ENCODE data around the gene TTC9B. TPM values are rescaled to one million over a fixed set of nuclear protein-coding genes. Genes with fewer than 3 reads are reported as not detected.

Gene TTC9B
- total and polyA plus RNA-seq, 2 donors (not counting 1 experiment from before 2014, with no cell fraction given), result not detected

DNA sequence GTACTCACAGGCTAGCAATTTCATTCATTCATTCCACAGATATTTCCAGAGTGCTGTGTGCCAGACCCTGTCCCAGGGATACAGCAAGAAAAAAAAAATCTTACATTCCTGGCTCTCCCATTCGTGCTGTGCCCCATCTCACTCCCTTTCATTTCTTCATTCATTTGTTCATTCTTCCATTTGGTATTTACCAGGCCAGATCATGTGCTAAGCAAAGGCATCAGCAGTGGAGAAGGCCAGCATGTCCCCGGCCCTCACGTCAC is 24.7 kb downstream of the TTC9B start:
- H3K9ac ChIP-seq (ENCODE audit: low read length), result no peak overlapping the region
- no peak overlapping the region for H3K4me2 ChIP-seq (replicated peaks; ENCODE audit: low read depth, low read length, poor library complexity, severe bottlenecking)
- CTCF ChIA-PET, result no interaction called here
- peak overlapping the region; percentile 34 for H3K27ac Mint-ChIP-seq
- peaks cover 8% of the 10 kb centered on the region for H3K79me2 ChIP-seq (ENCODE audit: control insufficient read depth, insufficient read depth, low read length)
- POLR2A ChIA-PET, result interaction anchor here (0.7 kb wide), 1 partner anchor 1639 kb away, joined by 3 read pairs; no protein-coding TSS in a partner anchor
- DNase-seq (no peak), ATAC-seq (ENCODE audit: low read depth) (no peak)
- no peaks in the 10 kb centered on the region for H3K9me3 Mint-ChIP-seq (ENCODE audit: insufficient read depth)
- H2AFZ ChIP-seq (ENCODE audit: insufficient read depth, low read depth, low read length, poor library complexity, severe bottlenecking), result no peak overlapping the region
- peaks cover 0 to 3% of the 10 kb centered on the region in 2 experiments for H3K36me3 ChIP-seq (replicated peaks in 1 of 2; ENCODE audit: control extremely low read depth in 1 of 2, control insufficient read depth in 1 of 2, extremely low read depth in 1 of 2, insufficient read depth in 2 of 2, low read length in 1 of 2)
- H4K20me1 ChIP-seq (ENCODE audit: control insufficient read depth, insufficient read depth, low read length, poor library complexity, severe bottlenecking), result no peaks in the 10 kb centered on the region
- no peaks in the 10 kb centered on the region for H3K27me3 ChIP-seq (replicated peaks in 1 of 4; ENCODE audit: control extremely low read depth in 1 of 4, control insufficient read depth in 3 of 4, insufficient read depth in 4 of 4, low read length in 3 of 4)
- H3K9me3 ChIP-seq (ENCODE audit: control extremely low read depth in 1 of 3, control insufficient read depth in 2 of 3, insufficient read depth in 1 of 3, low read length in 2 of 3), result no peaks in the 10 kb centered on the region
- H3K4me3 Mint-ChIP-seq, result peak overlapping the region; percentile 38
- no peaks in the 10 kb centered on the region for H3K27me3 Mint-ChIP-seq
- H3K27ac ChIP-seq (ENCODE audit: low read length in 2 of 2), result no peak overlapping the region
- WGBS (ENCODE audit: insufficient coverage), result 97% methylated on average over 3 of the region's 3 CpGs
- TF ChIP-seq, protein P1, sequence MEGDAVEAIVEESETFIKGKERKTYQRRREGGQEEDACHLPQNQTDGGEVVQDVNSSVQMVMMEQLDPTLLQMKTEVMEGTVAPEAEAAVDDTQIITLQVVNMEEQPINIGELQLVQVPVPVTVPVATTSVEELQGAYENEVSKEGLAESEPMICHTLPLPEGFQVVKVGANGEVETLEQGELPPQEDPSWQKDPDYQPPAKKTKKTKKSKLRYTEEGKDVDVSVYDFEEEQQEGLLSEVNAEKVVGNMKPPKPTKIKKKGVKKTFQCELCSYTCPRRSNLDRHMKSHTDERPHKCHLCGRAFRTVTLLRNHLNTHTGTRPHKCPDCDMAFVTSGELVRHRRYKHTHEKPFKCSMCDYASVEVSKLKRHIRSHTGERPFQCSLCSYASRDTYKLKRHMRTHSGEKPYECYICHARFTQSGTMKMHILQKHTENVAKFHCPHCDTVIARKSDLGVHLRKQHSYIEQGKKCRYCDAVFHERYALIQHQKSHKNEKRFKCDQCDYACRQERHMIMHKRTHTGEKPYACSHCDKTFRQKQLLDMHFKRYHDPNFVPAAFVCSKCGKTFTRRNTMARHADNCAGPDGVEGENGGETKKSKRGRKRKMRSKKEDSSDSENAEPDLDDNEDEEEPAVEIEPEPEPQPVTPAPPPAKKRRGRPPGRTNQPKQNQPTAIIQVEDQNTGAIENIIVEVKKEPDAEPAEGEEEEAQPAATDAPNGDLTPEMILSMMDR (IDR thresholded peaks at IDR 0.05), result no peak
- no peak for TF ChIP-seq EZH2 (IDR thresholded peaks at IDR 0.05; ENCODE audit: borderline replicate concordance, insufficient read depth, low read depth, low read length, poor library complexity, severe bottlenecking)
- H3K4me1 ChIP-seq (ENCODE audit: control insufficient read depth in 2 of 2, insufficient read depth in 2 of 2, low read length in 2 of 2), result peaks cover 10 to 25% of the 10 kb centered on the region in 2 donors
- H3K4me1 Mint-ChIP-seq, result peaks cover 31% of the 10 kb centered on the region
- no peak overlapping the region for H3K4me3 ChIP-seq (ENCODE audit: control extremely low read depth in 1 of 5, extremely low read depth in 1 of 5, insufficient read depth in 1 of 5, low read depth in 2 of 5, low read length in 4 of 5)
- intact Hi-C loops (cut with micrococcal nuclease), result no loop called here

DNA sequence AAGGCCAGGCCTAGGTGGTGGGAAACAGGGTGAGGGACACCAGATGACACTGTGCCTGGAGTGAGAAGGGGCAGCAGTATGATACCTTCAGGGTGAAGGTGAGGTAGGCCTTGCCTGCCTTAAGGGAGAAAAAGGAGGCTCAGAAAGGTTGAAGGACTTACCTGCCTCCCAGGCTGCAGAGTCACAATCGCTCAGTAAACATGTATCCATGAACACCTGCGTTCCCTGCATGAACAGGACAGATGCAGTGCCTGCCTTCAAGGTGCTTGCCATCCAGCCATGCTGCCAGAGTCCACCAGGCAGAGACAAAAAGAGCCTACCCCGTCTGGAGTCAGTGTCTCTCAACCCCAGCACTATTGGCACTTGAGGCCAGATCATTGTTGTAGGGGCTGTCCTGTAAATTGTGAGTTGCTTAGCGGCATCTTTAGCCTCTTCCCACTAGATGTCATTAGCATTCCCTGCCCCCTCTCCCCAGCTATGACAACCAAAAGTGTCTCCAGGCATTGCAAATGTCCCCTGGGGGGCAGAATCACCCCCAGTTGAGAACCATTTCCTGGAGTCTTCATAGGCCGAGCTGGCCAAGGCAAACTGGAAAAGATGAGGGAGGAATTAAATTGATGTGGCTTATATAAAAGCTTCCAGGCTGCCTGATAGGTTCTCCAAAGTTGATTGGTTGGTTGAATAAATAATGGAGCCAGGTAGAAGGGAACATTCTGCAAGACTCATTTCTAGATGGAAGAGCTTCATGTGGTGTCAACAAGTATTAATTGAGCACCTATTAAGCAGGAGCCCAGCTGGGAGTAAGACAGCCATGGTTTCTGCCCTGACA is 25.2 kb downstream of the TTC9B start:
- Histone ChIP-seq H2AFZ (ENCODE audit: insufficient read depth, low read depth, low read length, poor library complexity, severe bottlenecking) (no peak overlapping the region), H4K20me1 (ENCODE audit: control insufficient read depth, insufficient read depth, low read length, poor library complexity, severe bottlenecking) (no peaks in the 10 kb centered on the region), H3K4me2 (replicated peaks; ENCODE audit: low read depth, low read length, poor library complexity, severe bottlenecking) (peak overlapping the region; percentile 99), H3K27me3 (replicated peaks in 1 of 4; ENCODE audit: control extremely low read depth in 1 of 4, control insufficient read depth in 3 of 4, insufficient read depth in 4 of 4, low read length in 3 of 4) (no peaks in the 10 kb centered on the region), H3K4me3 (ENCODE audit: control extremely low read depth in 1 of 5, extremely low read depth in 1 of 5, insufficient read depth in 1 of 5, low read depth in 2 of 5, low read length in 4 of 5) (no peak overlapping the region), H3K9ac (ENCODE audit: low read length) (no peak overlapping the region), H3K27ac (ENCODE audit: low read length in 2 of 2) (no peak overlapping the region), H3K79me2 (ENCODE audit: control insufficient read depth, insufficient read depth, low read length) (peaks cover 8% of the 10 kb centered on the region), H3K4me1 (ENCODE audit: control insufficient read depth in 2 of 2, insufficient read depth in 2 of 2, low read length in 2 of 2) (peaks cover 10 to 25% of the 10 kb centered on the region in 2 donors), H3K36me3 (replicated peaks in 1 of 2; ENCODE audit: control extremely low read depth in 1 of 2, control insufficient read depth in 1 of 2, extremely low read depth in 1 of 2, insufficient read depth in 2 of 2, low read length in 1 of 2) (peaks cover 0 to 3% of the 10 kb centered on the region in 2 experiments), H3K9me3 (ENCODE audit: control extremely low read depth in 1 of 3, control insufficient read depth in 2 of 3, insufficient read depth in 1 of 3, low read length in 2 of 3) (no peaks in the 10 kb centered on the region)
- H3K4me1 Mint-ChIP-seq, result peaks cover 31% of the 10 kb centered on the region
- H3K4me3 Mint-ChIP-seq, result peak overlapping the region; percentile 76
- peak overlapping the region; percentile 56 for H3K27ac Mint-ChIP-seq
- no peaks in the 10 kb centered on the region for H3K9me3 Mint-ChIP-seq (ENCODE audit: insufficient read depth)
- CTCF ChIA-PET, result no interaction called here
- WGBS (ENCODE audit: insufficient coverage), result 100% methylated on average over 2 of the region's 5 CpGs
- TF ChIP-seq, protein P1 (IDR thresholded peaks at IDR 0.05), result no peak
- no peak for TF ChIP-seq EZH2 (IDR thresholded peaks at IDR 0.05; ENCODE audit: borderline replicate concordance, insufficient read depth, low read depth, low read length, poor library complexity, severe bottlenecking)
- POLR2A ChIA-PET, result interaction anchor here (0.7 kb wide), 1 partner anchor 1638 kb away, joined by 3 read pairs; no protein-coding TSS in a partner anchor
- H3K27me3 Mint-ChIP-seq, result no peaks in the 10 kb centered on the region
- DNase-seq (peak; percentile 13), ATAC-seq (ENCODE audit: low read depth) (no peak)
- intact Hi-C loops (cut with micrococcal nuclease), result no loop called here
